ENCODE data around the gene SH2B2.
"Not testable (repeated sequence)": the region's sequence is repeated elsewhere in the genome, so short reads cannot be mapped to it uniquely, and the experiment has no call there.

SH2B2 gene

GRCh38 chr7:102319671-102320070, 33.0 kb downstream of the SH2B2 start:
- CTCF ChIA-PET = interaction anchor here (1.1 kb wide), 1 partner anchor 40 kb away, joined by 5 read pairs; no protein-coding TSS in a partner anchor
- Histone ChIP-seq H3K27ac (ENCODE audit: insufficient read depth in 1 of 2, low read depth in 1 of 2, low read length in 2 of 2, poor library complexity in 1 of 2, severe bottlenecking in 2 of 2) (no peak overlapping the region), H3K4me3 (ENCODE audit: control insufficient read depth in 1 of 7, extremely low read depth in 1 of 7, insufficient read depth in 4 of 7, low read depth in 2 of 7, low read length in 6 of 7) (no peak overlapping the region), H3K4me1 (ENCODE audit: control extremely low read depth in 1 of 4, control insufficient read depth in 4 of 4, insufficient read depth in 4 of 4, low read length in 3 of 4) (no peaks in the 10 kb centered on the region), H3K27me3 (replicated peaks in 2 of 5; ENCODE audit: control insufficient read depth in 4 of 5, insufficient read depth in 5 of 5, low read length in 4 of 5) (no peaks in the 10 kb centered on the region), H3K36me3 (ENCODE audit: control insufficient read depth in 4 of 4, insufficient read depth in 4 of 4, low read length in 3 of 4) (peaks cover 0 to 17% (median 2%) of the 10 kb centered on the region in 4 experiments), H3K9me3 (ENCODE audit: control extremely low read depth in 1 of 5, control insufficient read depth in 4 of 5, insufficient read depth in 2 of 5, low read depth in 1 of 5, low read length in 4 of 5) (no peaks in the 10 kb centered on the region)
- no peak for DNase-seq
- POLR2A ChIA-PET = no interaction called here
- 93% methylated on average over 3 of the region's 3 CpGs for WGBS (ENCODE audit: insufficient coverage)

GRCh38 chr7:102320181-102320580, 33.5 kb downstream of the SH2B2 start:
- no peak for DNase-seq
- Histone ChIP-seq H3K9me3 (ENCODE audit: control extremely low read depth in 1 of 5, control insufficient read depth in 4 of 5, insufficient read depth in 2 of 5, low read depth in 1 of 5, low read length in 4 of 5) (no peaks in the 10 kb centered on the region), H3K4me1 (ENCODE audit: control extremely low read depth in 1 of 4, control insufficient read depth in 4 of 4, insufficient read depth in 4 of 4, low read length in 3 of 4) (no peaks in the 10 kb centered on the region), H3K27me3 (replicated peaks in 2 of 5; ENCODE audit: control insufficient read depth in 4 of 5, insufficient read depth in 5 of 5, low read length in 4 of 5) (no peaks in the 10 kb centered on the region), H3K27ac (ENCODE audit: insufficient read depth in 1 of 2, low read depth in 1 of 2, low read length in 2 of 2, poor library complexity in 1 of 2, severe bottlenecking in 2 of 2) (no peak overlapping the region), H3K36me3 (ENCODE audit: control insufficient read depth in 4 of 4, insufficient read depth in 4 of 4, low read length in 3 of 4) (peaks cover 0 to 17% (median 2%) of the 10 kb centered on the region in 4 experiments), H3K4me3 (ENCODE audit: control insufficient read depth in 1 of 7, extremely low read depth in 1 of 7, insufficient read depth in 4 of 7, low read depth in 2 of 7, low read length in 6 of 7) (no peak overlapping the region)
- WGBS (ENCODE audit: insufficient coverage) = 95% methylated on average over 10 of the region's 14 CpGs
- CTCF ChIA-PET = no interaction called here
- POLR2A ChIA-PET = no interaction called here

- H3K27me3 ChIP-seq (replicated peaks in 2 of 5; ENCODE audit: control insufficient read depth in 4 of 5, insufficient read depth in 5 of 5, low read length in 4 of 5) = no peaks in the 10 kb centered on the region
- no peaks in the 10 kb centered on the region for H3K9me3 ChIP-seq (ENCODE audit: control extremely low read depth in 1 of 5, control insufficient read depth in 4 of 5, insufficient read depth in 2 of 5, low read depth in 1 of 5, low read length in 4 of 5)
- no peak overlapping the region for H3K27ac ChIP-seq (ENCODE audit: insufficient read depth in 1 of 2, low read depth in 1 of 2, low read length in 2 of 2, poor library complexity in 1 of 2, severe bottlenecking in 2 of 2)
- DNase-seq = no peak
- ChIA-PET POLR2A (no interaction called here), CTCF (no interaction called here)
- H3K36me3 ChIP-seq (ENCODE audit: control insufficient read depth in 4 of 4, insufficient read depth in 4 of 4, low read length in 3 of 4) = peaks cover 0 to 17% (median 2%) of the 10 kb centered on the region in 4 experiments
- WGBS (ENCODE audit: insufficient coverage) = 91% methylated on average over 33 of the region's 37 CpGs
- H3K4me3 ChIP-seq (ENCODE audit: control insufficient read depth in 1 of 7, extremely low read depth in 1 of 7, insufficient read depth in 4 of 7, low read depth in 2 of 7, low read length in 6 of 7) = no peak overlapping the region
- H3K4me1 ChIP-seq (ENCODE audit: control extremely low read depth in 1 of 4, control insufficient read depth in 4 of 4, insufficient read depth in 4 of 4, low read length in 3 of 4) = no peaks in the 10 kb centered on the region
Observed at GRCh38 chr7:102320601-102321350, 34.1 kb downstream of the SH2B2 start.

DNA sequence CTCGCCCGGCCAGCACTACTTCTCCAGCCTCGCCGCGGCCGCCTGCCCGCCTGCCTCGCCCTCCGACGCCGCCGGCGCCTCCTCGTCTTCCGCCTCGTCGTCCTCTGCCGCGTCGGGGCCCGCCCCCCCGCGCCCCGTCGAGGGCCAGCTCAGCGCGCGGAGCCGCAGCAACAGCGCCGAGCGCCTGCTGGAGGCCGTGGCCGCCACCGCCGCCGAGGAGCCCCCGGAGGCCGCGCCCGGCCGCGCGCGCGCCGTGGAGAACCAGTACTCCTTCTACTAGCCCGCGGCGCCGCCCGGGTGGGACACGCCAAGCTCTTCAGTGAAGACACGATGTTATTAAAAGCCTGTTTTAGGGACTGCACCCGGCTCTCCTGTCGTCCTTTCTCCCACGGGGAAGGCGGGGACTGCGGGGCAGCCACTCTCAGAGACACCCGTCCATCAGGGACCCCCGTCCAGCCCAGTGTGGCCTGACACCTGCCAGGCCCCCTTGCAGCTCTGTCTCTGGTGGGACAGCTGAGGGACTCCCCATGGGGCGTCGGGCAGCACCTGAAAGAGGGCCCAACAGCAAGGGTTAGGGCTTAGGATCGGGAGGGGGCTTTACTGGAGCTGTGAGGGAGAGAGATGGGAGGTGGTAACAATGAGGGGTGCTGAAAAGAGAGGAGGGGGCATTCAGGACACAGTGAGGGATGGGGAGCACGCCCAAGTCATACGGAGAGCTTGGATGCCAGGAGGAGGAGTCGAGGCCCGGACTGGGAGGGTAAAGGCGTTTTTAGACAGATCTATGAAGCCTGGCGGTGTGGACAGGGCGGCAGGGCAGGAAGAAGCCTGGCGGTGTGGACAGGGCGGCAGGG, 34.9 kb downstream of the SH2B2 start:
- CTCF ChIA-PET = interaction anchor here (0.6 kb wide), 1 partner anchor 13 kb away, joined by 3 read pairs; no protein-coding TSS in a partner anchor
- Histone ChIP-seq H3K9me3 (ENCODE audit: control extremely low read depth in 1 of 5, control insufficient read depth in 4 of 5, insufficient read depth in 2 of 5, low read depth in 1 of 5, low read length in 4 of 5) (no peaks in the 10 kb centered on the region), H3K4me3 (ENCODE audit: control insufficient read depth in 1 of 7, extremely low read depth in 1 of 7, insufficient read depth in 4 of 7, low read depth in 2 of 7, low read length in 6 of 7) (no peak overlapping the region), H3K27me3 (replicated peaks in 2 of 5; ENCODE audit: control insufficient read depth in 4 of 5, insufficient read depth in 5 of 5, low read length in 4 of 5) (no peaks in the 10 kb centered on the region), H3K4me1 (ENCODE audit: control extremely low read depth in 1 of 4, control insufficient read depth in 4 of 4, insufficient read depth in 4 of 4, low read length in 3 of 4) (no peaks in the 10 kb centered on the region), H3K27ac (ENCODE audit: insufficient read depth in 1 of 2, low read depth in 1 of 2, low read length in 2 of 2, poor library complexity in 1 of 2, severe bottlenecking in 2 of 2) (no peak overlapping the region), H3K36me3 (ENCODE audit: control insufficient read depth in 4 of 4, insufficient read depth in 4 of 4, low read length in 3 of 4) (peaks cover 0 to 17% (median 2%) of the 10 kb centered on the region in 4 experiments)
- DNase-seq = peak in 2 of 3 donors; percentile 50 to 51
- 52% methylated on average over 66 of the region's 73 CpGs for WGBS (ENCODE audit: insufficient coverage)
- POLR2A ChIA-PET = interaction anchor here (0.6 kb wide), 1 partner anchor 11 kb away, joined by 3 read pairs; no protein-coding TSS in a partner anchor

DNA sequence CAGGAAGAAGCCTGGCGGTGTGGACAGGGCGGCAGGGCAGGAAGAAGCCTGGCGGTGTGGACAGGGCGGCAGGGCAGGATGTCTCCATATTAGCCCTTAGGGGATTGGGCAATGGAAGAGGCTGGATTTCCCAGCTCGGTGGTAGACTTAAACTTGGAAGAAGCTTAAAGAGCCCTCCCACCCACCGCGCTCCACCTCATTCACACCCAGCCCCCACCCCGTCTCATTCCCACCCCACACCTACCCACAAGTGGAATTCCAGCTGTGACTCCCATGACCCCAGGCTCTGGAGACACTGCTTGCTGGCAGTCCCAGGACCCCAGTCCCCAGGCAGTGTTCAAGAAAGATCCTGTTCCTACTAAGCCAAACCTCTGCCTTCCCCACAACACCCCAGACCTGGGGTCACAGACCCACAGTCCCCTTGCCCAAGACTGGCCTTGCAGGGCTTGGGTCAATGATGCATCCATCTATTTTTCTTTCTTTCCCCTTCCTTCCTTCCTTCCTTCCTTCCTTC, 35.6 kb downstream of the SH2B2 start:
- Histone ChIP-seq H3K36me3 (ENCODE audit: control insufficient read depth in 4 of 4, insufficient read depth in 4 of 4, low read length in 3 of 4) (peaks cover 0 to 14% (median 2%) of the 10 kb centered on the region in 4 experiments), H3K4me3 (ENCODE audit: control insufficient read depth in 1 of 7, extremely low read depth in 1 of 7, insufficient read depth in 4 of 7, low read depth in 2 of 7, low read length in 6 of 7) (no peak overlapping the region), H3K27ac (ENCODE audit: insufficient read depth in 1 of 2, low read depth in 1 of 2, low read length in 2 of 2, poor library complexity in 1 of 2, severe bottlenecking in 2 of 2) (no peak overlapping the region), H3K27me3 (replicated peaks in 2 of 5; ENCODE audit: control insufficient read depth in 4 of 5, insufficient read depth in 5 of 5, low read length in 4 of 5) (no peaks in the 10 kb centered on the region), H3K4me1 (ENCODE audit: control extremely low read depth in 1 of 4, control insufficient read depth in 4 of 4, insufficient read depth in 4 of 4, low read length in 3 of 4) (no peaks in the 10 kb centered on the region), H3K9me3 (ENCODE audit: control extremely low read depth in 1 of 5, control insufficient read depth in 4 of 5, insufficient read depth in 2 of 5, low read depth in 1 of 5, low read length in 4 of 5) (no peaks in the 10 kb centered on the region)
- ChIA-PET CTCF (no interaction called here), POLR2A (interaction anchor here (0.6 kb wide), 1 partner anchor 11 kb away, joined by 3 read pairs; no protein-coding TSS in a partner anchor)
- no peak for DNase-seq
- 80% methylated on average over 2 of the region's 8 CpGs for WGBS (ENCODE audit: insufficient coverage)

GRCh38 chr7:102323914-102324195, 37.2 kb downstream of the SH2B2 start:
- H3K36me3 ChIP-seq (ENCODE audit: control insufficient read depth in 4 of 4, insufficient read depth in 4 of 4, low read length in 3 of 4) = peaks cover 0 to 5% (median 1%) of the 10 kb centered on the region in 4 experiments
- H3K27me3 ChIP-seq (replicated peaks in 2 of 5; ENCODE audit: control insufficient read depth in 4 of 5, insufficient read depth in 5 of 5, low read length in 4 of 5) = no peaks in the 10 kb centered on the region
- CTCF ChIA-PET = no interaction called here
- no peak overlapping the region for H3K4me3 ChIP-seq (ENCODE audit: control insufficient read depth in 1 of 7, extremely low read depth in 1 of 7, insufficient read depth in 4 of 7, low read depth in 2 of 7, low read length in 6 of 7)
- WGBS (ENCODE audit: insufficient coverage) = 93% methylated on average over 5 of the region's 5 CpGs
- POLR2A ChIA-PET = no interaction called here
- H3K4me1 ChIP-seq (ENCODE audit: control extremely low read depth in 1 of 4, control insufficient read depth in 4 of 4, insufficient read depth in 4 of 4, low read length in 3 of 4) = no peaks in the 10 kb centered on the region
- H3K9me3 ChIP-seq (ENCODE audit: control extremely low read depth in 1 of 5, control insufficient read depth in 4 of 5, insufficient read depth in 2 of 5, low read depth in 1 of 5, low read length in 4 of 5) = no peaks in the 10 kb centered on the region
- DNase-seq = no peak
- H3K27ac ChIP-seq (ENCODE audit: insufficient read depth in 1 of 2, low read depth in 1 of 2, low read length in 2 of 2, poor library complexity in 1 of 2, severe bottlenecking in 2 of 2) = no peak overlapping the region

- H3K4me1 ChIP-seq (ENCODE audit: control extremely low read depth in 1 of 4, control insufficient read depth in 4 of 4, insufficient read depth in 4 of 4, low read length in 3 of 4); DNase-seq; H3K36me3 ChIP-seq (ENCODE audit: control insufficient read depth in 4 of 4, insufficient read depth in 4 of 4, low read length in 3 of 4); POLR2A ChIA-PET; H3K27me3 ChIP-seq (replicated peaks in 2 of 5; ENCODE audit: control insufficient read depth in 4 of 5, insufficient read depth in 5 of 5, low read length in 4 of 5); H3K4me3 ChIP-seq (ENCODE audit: control insufficient read depth in 1 of 7, extremely low read depth in 1 of 7, insufficient read depth in 4 of 7, low read depth in 2 of 7, low read length in 6 of 7); H3K9me3 ChIP-seq (ENCODE audit: control extremely low read depth in 1 of 5, control insufficient read depth in 4 of 5, insufficient read depth in 2 of 5, low read depth in 1 of 5, low read length in 4 of 5); H3K27ac ChIP-seq (ENCODE audit: insufficient read depth in 1 of 2, low read depth in 1 of 2, low read length in 2 of 2, poor library complexity in 1 of 2, severe bottlenecking in 2 of 2); CTCF ChIA-PET: not testable (repeated sequence)
- 98% methylated on average over 6 of the region's 11 CpGs for WGBS (ENCODE audit: insufficient coverage)
Observed at GRCh38 chr7:102325106-102325505, 38.4 kb downstream of the SH2B2 start.

Measured in common myeloid progenitor, CD34-positive (primary cell).